Measurements from ENCODE around the gene STAC. TPM values are rescaled to one million over a fixed set of nuclear protein-coding genes. Genes with fewer than 3 reads are reported as not detected.

Gene STAC, protein sequence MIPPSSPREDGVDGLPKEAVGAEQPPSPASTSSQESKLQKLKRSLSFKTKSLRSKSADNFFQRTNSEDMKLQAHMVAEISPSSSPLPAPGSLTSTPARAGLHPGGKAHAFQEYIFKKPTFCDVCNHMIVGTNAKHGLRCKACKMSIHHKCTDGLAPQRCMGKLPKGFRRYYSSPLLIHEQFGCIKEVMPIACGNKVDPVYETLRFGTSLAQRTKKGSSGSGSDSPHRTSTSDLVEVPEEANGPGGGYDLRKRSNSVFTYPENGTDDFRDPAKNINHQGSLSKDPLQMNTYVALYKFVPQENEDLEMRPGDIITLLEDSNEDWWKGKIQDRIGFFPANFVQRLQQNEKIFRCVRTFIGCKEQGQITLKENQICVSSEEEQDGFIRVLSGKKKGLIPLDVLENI
- total RNA-seq = under 1 TPM in 1 of 2 donors, not detected in 1; 0.30 TPM

DNA sequence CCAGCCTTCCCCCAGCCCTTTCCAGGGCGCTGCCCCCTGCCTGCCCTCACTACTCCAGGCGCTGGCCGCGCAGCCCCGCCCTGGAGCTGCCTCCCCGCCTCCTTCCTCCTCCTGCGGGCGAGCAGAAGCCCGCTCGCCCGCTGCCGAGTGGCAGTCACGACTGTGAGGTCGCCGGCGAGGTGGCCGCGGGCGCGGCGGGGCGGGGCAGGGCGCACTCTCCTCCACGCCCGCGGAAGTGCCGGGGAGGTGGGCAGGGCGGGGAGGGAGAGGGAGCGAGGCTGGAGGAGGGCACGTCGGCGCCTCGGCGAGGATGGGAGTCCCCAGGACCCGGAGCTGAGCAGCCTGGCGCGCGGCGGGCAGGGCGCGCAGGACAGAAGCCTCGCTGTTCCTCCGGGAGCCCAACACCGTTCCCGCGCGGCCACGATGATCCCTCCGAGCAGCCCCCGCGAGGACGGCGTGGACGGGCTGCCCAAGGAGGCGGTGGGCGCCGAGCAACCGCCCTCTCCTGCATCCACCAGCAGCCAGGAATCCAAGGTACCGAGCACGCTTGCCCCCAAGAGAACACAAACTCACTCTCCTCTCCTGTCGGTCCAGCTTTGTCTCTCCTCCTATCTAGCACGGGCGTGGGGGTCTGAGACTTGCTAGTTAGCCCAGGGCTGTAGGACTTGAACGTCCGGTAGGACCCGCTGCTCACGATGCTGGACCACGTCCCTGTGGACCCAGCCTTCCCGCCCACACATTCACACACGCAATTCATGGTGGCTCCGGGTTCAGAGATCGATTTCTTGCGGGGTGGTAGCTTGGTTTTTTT lies at the start of gene STAC:
TSS of gene STAC (plus strand) at position 284 of the 811 bp plus-strand sequence. CDS start at position 424, 140 bp downstream.
- peaks cover 28% of the 10 kb centered on the region for H3K27me3 Mint-ChIP-seq
- peak; percentile 18 for ATAC-seq (replicated peaks)
- no peak within 1 kb of the TSS for H3K27ac Mint-ChIP-seq
- peak within 1 kb of the TSS; percentile 24 for H3K4me3 Mint-ChIP-seq
- peaks cover 6% of the 10 kb centered on the region for H3K9me3 Mint-ChIP-seq
- H3K36me3 Mint-ChIP-seq (ENCODE audit: low read depth) = no peaks in the 10 kb centered on the region
- no peaks in the 10 kb centered on the region for H3K4me1 Mint-ChIP-seq

- Mint-ChIP-seq H3K27ac (no peak overlapping the region), H3K4me1 (no peaks in the 10 kb centered on the region), H3K4me3 (no peak overlapping the region), H3K9me3 (no peaks in the 10 kb centered on the region), H3K36me3 (ENCODE audit: low read depth) (no peaks in the 10 kb centered on the region), H3K27me3 (no peaks in the 10 kb centered on the region)
- no peak for ATAC-seq (replicated peaks)
Observed at GRCh38 chr3:36332139-36332538, 48.2 kb upstream of the STAC start.

- Mint-ChIP-seq H3K4me3 (no peak overlapping the region), H3K27me3 (peaks cover 10% of the 10 kb centered on the region), H3K9me3 (peaks cover 5% of the 10 kb centered on the region), H3K36me3 (ENCODE audit: low read depth) (no peaks in the 10 kb centered on the region), H3K4me1 (no peaks in the 10 kb centered on the region), H3K27ac (no peak overlapping the region)
- ATAC-seq (replicated peaks) = no peak
Observed at GRCh38 chr3:36362216-36362615, 18.1 kb upstream of the STAC start.

DNA sequence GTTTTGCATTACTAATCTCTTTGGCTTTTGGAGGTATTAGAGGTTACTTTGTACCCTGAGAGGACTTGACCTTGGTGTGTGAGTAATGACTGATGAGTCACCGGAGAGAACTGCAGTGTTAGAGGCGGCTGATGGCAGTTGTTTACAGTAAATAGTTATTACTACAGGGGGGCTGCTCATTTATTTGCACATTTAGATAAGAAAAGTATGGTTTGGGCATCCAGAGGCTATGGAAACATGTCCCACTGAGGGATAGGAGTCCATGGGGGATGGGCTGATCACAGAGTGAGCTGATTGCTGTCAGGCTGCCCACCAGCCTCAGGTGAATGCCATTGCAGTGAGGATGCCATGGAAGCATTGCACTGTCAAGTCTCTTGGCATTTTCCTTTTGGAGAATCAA lies 17.3 kb upstream of the STAC start:
- peaks cover 5% of the 10 kb centered on the region for H3K9me3 Mint-ChIP-seq
- H3K27ac Mint-ChIP-seq = no peak overlapping the region
- no peaks in the 10 kb centered on the region for H3K36me3 Mint-ChIP-seq (ENCODE audit: low read depth)
- ATAC-seq (replicated peaks) = no peak
- H3K4me3 Mint-ChIP-seq = no peak overlapping the region
- peaks cover 10% of the 10 kb centered on the region for H3K27me3 Mint-ChIP-seq
- no peaks in the 10 kb centered on the region for H3K4me1 Mint-ChIP-seq

DNA sequence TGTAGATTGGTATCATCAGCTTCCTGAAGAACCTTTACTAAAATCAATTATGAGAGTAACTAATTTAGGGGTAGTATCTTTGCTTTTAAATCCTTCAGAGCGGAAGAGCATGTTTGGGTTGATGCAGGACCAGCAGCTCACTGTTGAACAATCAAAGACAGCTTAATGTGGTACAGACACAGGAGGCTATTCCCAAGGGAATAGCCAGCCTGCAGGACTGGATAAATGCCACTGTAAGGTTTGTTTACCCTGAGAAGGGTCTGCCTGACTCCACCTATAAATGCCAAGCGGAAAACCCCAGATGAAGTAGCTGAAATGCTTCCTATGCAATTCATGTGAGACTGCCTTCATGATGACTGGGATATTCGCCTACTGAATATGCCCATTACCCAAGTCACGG lies 16.0 kb upstream of the STAC start:
- Mint-ChIP-seq H3K9me3 (peaks cover 5% of the 10 kb centered on the region), H3K4me3 (no peak overlapping the region), H3K4me1 (no peaks in the 10 kb centered on the region), H3K36me3 (ENCODE audit: low read depth) (no peaks in the 10 kb centered on the region), H3K27ac (no peak overlapping the region), H3K27me3 (peaks cover 7% of the 10 kb centered on the region)
- ATAC-seq (replicated peaks) = no peak

DNA sequence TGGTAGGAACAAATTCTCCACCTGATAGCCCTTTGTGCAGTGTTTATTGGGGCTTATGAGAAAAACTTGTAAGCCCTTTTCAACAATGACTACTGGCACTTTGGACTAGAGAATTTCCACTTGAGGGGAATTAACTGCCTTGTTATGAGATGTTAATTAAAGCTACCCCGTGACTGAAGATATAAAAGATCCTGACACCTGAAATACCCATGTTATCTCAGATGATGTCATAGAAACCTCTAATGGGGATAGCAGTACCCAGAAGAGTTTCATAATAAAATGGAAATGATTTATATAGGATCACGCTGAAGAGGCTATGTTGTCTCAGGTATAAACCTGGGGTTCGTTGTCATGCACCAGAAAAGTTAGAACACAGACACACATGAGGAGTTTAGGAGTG lies 14.5 kb upstream of the STAC start:
- Mint-ChIP-seq H3K4me3 (no peak overlapping the region), H3K4me1 (no peaks in the 10 kb centered on the region), H3K27me3 (no peaks in the 10 kb centered on the region), H3K36me3 (ENCODE audit: low read depth) (no peaks in the 10 kb centered on the region), H3K27ac (no peak overlapping the region), H3K9me3 (peaks cover under 1% of the 10 kb centered on the region)
- ATAC-seq (replicated peaks) = no peak

GRCh38 chr3:36366308-36366707 lies 14.0 kb upstream of the STAC start:
- no peak for ATAC-seq (replicated peaks)
- Mint-ChIP-seq H3K4me1 (no peaks in the 10 kb centered on the region), H3K4me3 (no peak overlapping the region), H3K27ac (no peak overlapping the region), H3K27me3 (no peaks in the 10 kb centered on the region), H3K36me3 (ENCODE audit: low read depth) (no peaks in the 10 kb centered on the region), H3K9me3 (peaks cover 3% of the 10 kb centered on the region)

GRCh38 chr3:36367912-36368573 lies 12.3 kb upstream of the STAC start:
- no peak for ATAC-seq (replicated peaks)
- Mint-ChIP-seq H3K9me3 (peaks cover 3% of the 10 kb centered on the region), H3K27ac (no peak overlapping the region), H3K4me3 (no peak overlapping the region), H3K27me3 (no peaks in the 10 kb centered on the region), H3K36me3 (ENCODE audit: low read depth) (no peaks in the 10 kb centered on the region), H3K4me1 (no peaks in the 10 kb centered on the region)

DNA sequence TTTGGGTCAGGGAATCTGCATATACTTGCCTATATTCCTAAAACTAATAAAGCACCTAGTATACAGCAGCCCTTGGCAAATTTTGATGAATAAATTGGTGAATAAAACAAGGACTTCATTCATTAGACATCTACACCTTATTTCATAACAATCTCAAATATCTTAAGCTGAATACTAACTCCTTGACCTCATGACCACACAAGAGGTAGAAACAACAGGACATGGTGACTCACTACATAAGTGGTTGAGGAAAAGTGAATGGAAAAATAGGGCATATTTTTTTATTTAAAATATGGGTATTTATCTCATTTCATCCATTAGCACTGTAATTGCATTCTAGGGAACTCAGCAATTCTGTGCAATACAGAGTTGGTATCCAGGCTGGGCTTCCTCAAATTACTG lies 7.8 kb upstream of the STAC start:
- no peaks in the 10 kb centered on the region for H3K4me1 Mint-ChIP-seq
- no peaks in the 10 kb centered on the region for H3K36me3 Mint-ChIP-seq (ENCODE audit: low read depth)
- peaks cover 3% of the 10 kb centered on the region for H3K9me3 Mint-ChIP-seq
- no peak for ATAC-seq (replicated peaks)
- no peak overlapping the region for H3K27ac Mint-ChIP-seq
- no peak overlapping the region for H3K4me3 Mint-ChIP-seq
- H3K27me3 Mint-ChIP-seq = no peaks in the 10 kb centered on the region

DNA sequence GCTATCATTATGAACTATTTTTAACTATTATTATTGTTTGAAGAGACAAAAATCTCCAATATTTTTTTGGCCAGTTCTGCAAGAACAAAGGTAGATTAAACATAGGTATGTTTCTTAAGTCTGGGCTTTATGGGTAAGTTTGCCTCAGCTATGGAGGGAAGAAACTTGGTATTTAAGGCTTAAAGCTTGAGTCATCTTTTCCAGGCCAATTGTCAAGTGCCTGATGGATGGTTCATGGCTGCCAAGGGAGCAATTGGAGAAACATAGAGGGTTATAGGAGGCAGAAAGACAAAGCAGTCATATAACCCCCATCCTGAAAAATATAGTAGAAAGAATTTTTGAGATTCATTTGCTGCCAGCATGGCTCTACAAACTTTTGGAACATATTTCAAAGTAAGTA lies 7.2 kb upstream of the STAC start:
- ATAC-seq (replicated peaks) = no peak
- Mint-ChIP-seq H3K4me1 (no peaks in the 10 kb centered on the region), H3K4me3 (no peak overlapping the region), H3K9me3 (peaks cover 5% of the 10 kb centered on the region), H3K27me3 (peaks cover 3% of the 10 kb centered on the region), H3K36me3 (ENCODE audit: low read depth) (no peaks in the 10 kb centered on the region), H3K27ac (no peak overlapping the region)

DNA sequence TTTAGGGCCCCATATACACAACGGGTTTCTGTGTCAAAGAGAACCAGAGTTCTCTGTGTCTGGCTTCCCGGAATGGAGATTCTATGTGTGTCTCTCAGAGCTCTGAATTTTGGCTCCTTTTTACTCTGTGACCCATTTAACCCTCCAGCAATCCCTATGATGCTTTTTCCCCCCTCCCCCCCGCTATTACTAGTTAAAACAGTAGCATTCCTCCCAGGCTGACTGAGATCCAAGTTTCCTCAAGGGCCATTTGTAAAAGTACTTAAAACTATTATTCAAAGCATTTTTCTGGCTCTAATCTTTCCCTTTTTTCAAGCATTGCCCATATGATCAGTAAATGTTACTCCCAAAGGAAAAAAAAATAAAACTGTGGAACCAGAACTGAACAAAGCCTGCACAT lies 6.6 kb upstream of the STAC start:
- Mint-ChIP-seq H3K4me3 (no peak overlapping the region), H3K4me1 (no peaks in the 10 kb centered on the region), H3K9me3 (peaks cover 6% of the 10 kb centered on the region), H3K36me3 (ENCODE audit: low read depth) (no peaks in the 10 kb centered on the region), H3K27me3 (peaks cover 5% of the 10 kb centered on the region), H3K27ac (no peak overlapping the region)
- ATAC-seq (replicated peaks) = no peak

- H3K27me3 Mint-ChIP-seq = peaks cover 28% of the 10 kb centered on the region
- H3K9me3 Mint-ChIP-seq = peaks cover 6% of the 10 kb centered on the region
- H3K27ac Mint-ChIP-seq = no peak overlapping the region
- no peak overlapping the region for H3K4me3 Mint-ChIP-seq
- no peak for ATAC-seq (replicated peaks)
- H3K36me3 Mint-ChIP-seq (ENCODE audit: low read depth) = no peaks in the 10 kb centered on the region
- no peaks in the 10 kb centered on the region for H3K4me1 Mint-ChIP-seq
Observed at GRCh38 chr3:36379872-36380220, 458 bp upstream of the STAC start.

DNA sequence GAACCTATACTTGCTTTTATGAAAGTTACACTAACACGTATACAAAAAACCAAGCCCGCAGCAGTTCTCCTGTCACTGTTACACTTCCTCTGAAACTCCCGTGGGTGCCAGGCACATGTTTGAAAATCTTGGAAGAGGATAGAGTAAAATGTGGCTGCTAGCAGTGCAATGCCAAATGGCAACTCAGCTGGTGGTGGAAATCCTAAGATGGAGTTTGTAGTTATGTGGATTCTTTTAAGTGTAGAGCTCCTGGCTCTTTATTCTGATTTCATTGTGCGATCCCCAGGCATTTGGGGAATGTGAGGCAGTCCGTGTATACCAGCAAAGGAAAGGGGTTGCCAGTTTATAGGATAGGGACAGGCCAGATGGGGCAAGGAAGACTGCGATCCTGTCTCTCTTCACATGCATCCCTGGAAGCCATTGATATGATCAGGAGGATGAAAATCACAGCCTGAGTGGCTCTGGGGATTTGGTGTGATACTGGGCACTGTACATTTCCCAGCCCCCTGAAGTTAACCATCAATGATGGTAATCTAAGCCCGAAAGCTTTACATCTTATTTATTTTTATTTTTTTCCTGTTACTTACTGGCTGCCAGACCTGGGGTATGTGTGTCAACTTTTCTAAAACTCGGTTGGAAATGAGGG lies 1.1 kb downstream of the STAC start:
- peaks cover 6% of the 10 kb centered on the region for H3K9me3 Mint-ChIP-seq
- H3K4me1 Mint-ChIP-seq = no peaks in the 10 kb centered on the region
- H3K4me3 Mint-ChIP-seq = peak overlapping the region; percentile 24
- peaks cover 28% of the 10 kb centered on the region for H3K27me3 Mint-ChIP-seq
- no peaks in the 10 kb centered on the region for H3K36me3 Mint-ChIP-seq (ENCODE audit: low read depth)
- H3K27ac Mint-ChIP-seq = no peak overlapping the region
- ATAC-seq (replicated peaks) = no peak

- Mint-ChIP-seq H3K36me3 (ENCODE audit: low read depth) (no peaks in the 10 kb centered on the region), H3K4me3 (no peak overlapping the region), H3K4me1 (no peaks in the 10 kb centered on the region), H3K27me3 (peaks cover 26% of the 10 kb centered on the region), H3K9me3 (peaks cover 5% of the 10 kb centered on the region), H3K27ac (no peak overlapping the region)
- ATAC-seq (replicated peaks) = no peak
Observed at GRCh38 chr3:36393563-36393962, 13.3 kb downstream of the STAC start.
